Activated CD8-positive, alpha-beta memory T cell treated with anti-CD3 and anti-CD28 coated beads for 4 hours (primary cell): ENCODE data around the gene CAMSAP3.
A peak's percentile ranks its signal among the peaks of the same experiment; 100 is the strongest.

Experiments
- DNase-seq, 2 donors: peaks; one replicate each; pipeline ENCODE4 v3.0.0-alpha.2; 2020; ENCODE audit warnings: low read depth in 2 of 2

CAMSAP3 gene

DNA sequence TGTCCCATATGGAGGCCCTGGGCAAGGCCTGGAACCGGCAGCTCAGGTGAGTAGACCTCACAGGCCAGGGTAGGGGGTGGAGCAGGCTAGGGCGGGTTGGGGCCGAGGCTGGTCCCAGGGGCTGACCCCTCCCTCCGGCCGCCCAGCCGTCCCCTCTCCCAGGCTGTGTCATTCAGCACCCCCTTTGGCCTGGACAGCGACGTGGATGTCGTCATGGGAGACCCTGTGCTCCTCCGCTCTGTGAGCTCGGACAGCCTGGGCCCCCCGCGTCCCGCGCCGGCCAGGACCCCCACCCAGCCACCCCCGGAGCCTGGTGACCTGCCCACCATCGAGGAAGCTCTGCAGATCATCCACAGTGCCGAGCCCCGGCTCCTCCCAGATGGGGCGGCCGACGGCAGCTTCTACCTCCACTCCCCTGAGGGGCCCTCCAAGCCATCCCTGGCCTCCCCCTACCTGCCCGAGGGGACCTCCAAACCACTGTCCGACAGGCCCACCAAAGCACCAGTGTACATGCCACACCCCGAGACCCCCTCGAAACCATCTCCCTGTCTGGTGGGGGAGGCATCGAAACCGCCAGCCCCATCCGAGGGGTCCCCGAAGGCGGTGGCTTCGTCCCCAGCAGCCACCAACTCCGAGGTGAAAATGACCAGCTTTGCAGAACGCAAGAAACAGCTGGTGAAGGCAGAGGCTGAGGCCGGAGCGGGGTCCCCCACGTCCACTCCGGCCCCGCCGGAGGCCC, 16.0 kb downstream of the CAMSAP3 start:
- DNase-seq = no peak

DNA sequence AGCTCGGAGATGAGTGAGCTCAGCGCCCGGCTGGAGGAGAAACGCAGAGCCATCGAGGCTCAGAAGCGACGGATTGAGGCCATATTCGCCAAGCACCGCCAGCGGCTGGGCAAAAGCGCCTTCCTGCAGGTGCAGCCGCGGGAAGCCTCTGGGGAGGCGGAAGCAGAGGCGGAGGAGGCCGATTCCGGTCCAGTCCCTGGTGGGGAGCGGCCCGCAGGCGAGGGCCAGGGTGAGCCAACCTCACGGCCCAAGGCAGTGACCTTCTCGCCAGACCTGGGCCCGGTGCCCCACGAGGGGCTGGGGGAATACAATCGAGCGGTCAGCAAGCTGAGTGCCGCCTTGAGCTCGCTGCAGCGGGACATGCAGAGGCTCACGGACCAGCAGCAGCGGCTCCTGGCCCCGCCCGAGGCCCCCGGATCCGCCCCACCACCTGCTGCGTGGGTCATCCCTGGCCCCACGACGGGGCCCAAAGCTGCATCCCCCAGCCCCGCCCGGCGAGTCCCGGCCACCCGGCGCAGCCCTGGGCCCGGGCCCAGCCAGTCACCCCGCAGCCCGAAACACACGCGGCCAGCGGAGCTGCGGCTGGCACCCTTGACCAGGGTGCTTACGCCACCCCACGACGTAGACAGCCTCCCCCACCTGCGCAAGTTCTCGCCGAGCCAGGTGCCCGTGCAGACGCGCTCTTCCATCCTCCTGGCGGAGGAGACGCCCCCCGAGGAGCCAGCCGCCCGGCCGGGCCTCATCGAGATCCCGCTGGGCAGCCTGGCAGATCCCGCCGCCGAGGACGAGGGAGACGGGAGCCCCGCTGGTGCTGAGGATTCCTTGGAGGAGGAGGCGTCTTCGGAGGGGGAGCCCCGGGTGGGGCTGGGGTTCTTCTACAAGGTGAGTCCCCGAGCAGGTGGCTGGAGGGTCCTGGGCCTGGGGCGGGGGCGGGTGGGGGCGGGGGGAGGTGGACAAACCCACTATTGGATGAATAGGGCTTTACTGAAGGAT, 16.9 kb downstream of the CAMSAP3 start:
- no peak for DNase-seq

DNA sequence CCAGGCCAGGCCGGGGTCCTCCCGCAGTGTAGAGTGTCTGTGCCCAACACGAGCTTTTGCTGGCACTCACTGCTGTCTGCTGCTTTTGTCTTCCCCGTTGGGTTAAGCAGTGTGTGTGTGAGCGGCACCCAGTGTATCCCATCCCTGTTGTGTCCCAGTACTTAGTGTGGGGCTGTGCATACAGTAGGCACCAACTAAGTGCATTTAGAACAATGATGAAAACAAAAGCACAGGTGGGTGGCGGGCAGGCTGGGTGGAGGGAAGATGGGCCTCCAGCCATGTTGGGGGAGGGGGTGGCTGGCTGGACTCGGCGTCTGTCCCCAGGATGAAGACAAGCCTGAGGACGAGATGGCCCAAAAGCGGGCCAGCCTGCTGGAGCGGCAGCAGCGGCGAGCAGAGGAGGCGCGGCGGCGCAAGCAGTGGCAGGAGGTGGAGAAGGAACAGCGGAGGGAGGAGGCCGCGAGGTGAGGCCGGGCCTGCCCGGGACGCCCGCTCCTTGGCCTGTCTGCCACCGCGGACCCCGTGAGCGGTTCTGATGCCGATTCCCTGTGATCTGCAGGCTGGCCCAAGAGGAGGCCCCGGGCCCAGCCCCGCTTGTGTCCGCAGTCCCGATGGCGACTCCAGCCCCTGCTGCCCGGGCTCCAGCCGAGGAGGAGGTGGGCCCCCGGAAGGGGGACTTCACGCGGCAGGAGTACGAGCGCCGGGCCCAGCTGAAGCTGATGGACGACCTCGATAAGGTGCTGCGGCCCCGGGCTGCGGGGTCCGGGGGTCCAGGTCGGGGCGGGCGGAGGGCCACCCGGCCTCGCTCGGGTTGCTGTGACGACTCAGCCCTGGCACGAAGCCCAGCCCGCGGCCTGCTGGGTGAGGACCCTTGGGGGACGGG, 19.4 kb downstream of the CAMSAP3 start:
- DNase-seq = no peak

DNA sequence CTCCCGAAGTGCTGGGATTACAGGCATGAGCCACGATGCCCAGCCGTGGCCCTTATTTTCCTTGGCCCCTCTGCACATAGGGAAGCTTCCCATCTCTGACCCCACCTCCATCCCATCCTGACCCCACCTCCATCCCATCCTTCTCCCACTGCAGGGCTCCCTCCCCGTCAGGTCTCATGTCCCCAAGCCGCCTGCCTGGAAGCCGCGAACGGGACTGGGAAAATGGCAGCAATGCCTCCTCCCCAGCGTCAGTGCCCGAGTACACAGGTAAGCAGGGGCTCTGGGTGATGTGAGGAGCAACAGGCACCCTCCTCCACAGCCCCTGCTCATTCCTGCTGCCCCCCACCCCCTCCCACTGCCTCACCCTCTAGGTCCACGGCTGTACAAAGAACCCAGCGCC, 21.5 kb downstream of the CAMSAP3 start:
- no peak for DNase-seq

DNA sequence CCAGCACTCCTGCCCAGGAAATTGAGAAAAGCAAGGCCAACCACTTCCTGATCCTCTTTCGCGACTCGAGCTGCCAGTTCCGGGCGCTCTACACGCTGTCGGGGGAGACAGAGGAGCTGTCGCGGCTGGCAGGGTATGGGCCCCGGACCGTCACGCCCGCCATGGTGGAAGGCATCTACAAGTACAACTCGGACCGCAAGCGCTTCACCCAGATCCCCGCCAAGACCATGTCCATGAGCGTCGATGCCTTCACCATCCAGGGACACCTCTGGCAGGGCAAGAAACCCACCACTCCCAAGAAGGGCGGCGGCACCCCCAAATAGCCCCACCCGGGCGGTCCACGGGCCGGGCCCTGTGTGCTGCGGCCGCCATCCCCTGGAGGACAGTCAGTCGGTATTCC, 22.1 kb downstream of the CAMSAP3 start:
- DNase-seq = no peak

DNA sequence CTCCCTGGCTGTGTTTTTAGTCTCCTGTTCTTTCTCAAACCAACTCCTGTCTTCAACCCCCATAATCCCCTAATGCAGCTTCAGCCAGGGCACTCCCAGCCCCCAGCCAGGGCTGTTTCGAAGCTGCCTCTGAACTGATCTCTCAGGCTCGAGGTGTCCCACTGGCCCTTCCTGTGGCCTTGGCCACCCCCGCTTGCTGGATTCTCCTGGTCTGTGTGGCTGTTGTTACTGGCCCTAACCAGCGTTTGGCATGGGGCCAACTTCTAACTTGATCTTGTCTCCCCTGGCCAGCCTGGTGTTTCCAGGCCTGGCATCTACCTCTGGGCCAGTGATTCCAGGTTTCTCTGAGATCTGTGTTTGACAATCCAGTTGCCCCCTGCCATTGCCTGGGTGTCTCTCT, 22.7 kb downstream of the CAMSAP3 start:
- DNase-seq = no peak

DNA sequence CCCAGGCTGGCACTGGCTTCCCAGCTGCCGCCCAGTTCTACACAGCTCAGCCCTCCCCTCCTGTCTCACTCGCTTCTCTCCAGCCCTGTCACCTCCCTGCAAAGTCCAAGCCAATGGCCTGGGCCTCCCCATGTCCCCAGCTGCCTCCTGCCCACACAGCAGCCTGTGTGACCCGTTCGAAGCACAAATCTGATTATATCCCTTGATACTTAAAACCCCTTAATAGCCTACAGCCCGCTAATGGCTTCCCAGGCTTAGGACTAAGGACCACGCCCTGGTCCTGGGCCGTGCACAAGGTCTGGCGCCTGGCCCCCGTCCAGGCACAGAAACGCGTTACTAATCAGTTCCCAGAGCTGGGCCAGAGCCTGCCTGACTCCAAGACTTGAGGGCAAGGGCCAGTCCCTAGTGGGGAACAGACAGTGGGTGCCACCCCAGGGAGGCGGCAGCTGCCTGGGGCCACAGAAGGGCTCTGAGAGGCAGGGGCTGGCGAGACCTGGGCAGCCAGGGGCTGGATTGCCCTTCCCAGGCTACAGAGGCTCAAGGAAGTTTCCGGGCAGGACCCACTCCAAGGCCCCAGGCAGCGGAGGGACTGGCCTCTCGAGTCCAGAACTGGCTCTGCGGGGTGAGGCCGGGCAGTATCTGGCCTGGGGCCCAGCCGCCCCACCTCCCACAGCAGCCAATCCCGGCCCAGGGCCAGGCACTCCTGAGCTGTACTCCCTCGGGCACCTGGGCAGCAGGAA, 23.3 kb downstream of the CAMSAP3 start:
- no peak for DNase-seq

DNA sequence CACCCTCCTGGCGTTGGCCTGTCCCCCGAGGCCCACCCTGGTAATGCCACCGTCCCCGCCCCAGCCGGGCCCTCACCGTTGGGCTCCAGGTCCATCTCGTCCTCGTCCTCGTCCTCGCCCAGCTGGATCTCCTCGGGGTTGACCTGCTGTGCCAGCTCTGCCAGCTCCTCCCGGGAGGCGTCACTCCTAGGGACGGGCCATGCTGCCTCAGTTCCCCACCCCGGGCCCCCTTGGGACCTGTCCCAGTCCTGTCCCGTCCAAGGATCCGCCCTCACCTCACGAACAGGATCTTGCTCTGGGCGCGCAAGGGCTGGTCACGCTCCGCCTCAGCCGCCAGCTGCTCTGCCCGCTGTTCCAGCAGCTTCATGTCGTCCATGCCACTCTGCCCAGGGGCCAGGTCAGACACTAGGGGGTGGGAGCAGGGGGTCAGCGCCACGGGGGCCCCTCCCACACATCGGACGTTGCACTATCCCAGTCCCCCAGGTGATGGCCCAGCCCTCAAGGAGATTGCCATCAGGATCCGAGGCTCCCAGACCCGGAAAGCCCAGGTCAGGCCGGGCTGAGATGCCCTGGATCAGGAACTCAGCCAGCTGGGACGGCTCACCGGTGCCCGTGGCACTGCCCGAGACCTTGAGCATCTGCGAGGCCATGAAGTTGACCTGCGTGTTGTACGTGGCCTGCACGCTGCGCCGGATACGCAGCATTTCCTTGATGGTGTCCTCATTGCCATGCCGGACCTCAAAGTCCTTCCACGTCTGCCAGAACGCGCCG, 24.2 kb downstream of the CAMSAP3 start:
- DNase-seq = no peak

DNA sequence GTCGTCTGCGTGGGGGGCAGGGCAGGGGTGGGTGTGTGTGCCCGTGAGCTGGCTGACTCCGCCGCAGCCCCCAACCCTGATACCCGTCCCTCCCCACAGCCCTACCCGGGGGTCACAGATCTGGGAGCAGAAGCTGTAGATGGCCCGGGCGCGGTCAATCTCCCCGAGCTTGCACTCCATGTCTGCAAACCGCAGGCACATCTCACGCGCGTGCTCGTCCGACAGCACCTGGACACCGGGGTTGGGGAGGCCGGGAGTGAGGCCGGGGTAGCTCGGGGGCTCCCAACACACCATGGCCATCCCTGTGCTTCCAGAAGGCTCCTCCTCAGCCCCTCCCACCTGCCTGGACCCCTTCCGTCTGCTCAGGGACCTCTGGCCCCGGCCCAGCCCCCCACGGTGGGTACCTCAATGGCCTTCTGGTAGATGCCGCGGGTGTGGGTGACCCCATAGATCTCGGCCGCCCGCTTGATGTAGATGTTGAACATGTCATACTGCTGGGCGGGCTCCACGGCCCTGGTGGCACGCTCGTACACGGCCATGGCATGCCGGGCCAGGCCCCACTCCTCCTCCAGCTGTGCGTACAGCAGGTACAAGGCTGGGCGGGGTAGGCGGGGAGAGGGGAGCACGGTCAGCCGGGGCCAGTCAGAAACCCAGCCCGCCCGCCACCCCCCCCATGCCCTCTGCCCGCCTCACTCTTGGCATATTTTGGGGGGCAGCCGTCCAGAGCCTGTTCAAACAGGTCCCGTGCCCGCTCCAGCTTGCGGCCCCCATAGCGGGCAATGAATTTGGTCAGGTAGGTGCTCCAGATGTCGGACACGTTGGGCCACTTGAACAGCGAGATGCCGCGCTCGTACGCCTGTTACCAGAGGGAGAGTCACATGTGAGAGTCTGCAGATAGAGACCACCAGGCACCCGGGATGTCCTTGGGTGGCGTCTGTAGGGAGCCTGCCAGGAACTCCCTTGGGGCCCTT, 25.1 kb downstream of the CAMSAP3 start:
- no peak for DNase-seq

DNA sequence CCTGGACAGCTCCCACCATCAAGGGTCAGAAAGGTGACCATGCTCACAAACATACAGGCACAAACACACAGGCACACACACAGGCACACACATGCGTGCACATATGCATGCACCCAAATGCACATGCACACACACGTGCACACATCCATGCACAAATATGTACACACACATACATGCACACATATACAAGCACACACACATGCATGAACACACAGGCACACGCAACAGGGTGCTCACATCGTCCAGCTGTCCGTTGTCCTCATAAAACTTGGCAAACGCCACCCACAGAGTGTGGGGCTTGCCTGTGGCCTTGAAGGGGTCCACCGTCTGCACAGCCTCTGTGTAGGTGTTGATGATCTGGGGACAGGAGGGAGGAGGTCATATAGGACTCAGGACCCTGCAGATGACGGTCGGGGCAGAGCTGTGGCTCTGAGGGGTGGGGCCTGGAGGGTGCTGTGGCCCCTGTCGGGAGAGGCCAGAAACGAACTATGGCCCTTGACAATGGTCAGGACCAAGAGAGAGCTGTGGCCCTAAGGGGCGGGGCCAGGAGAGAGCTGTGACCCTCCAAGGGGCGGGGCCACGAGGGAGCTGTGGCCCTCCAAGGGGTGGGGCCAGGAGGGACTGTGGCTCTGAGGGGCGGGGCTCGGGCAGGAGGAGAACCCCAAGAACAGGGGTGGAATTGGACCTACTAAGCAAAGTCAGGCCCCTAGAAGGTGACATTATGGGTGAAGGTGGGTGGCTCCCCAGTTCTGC, 27.4 kb downstream of the CAMSAP3 start:
- DNase-seq = no peak

DNA sequence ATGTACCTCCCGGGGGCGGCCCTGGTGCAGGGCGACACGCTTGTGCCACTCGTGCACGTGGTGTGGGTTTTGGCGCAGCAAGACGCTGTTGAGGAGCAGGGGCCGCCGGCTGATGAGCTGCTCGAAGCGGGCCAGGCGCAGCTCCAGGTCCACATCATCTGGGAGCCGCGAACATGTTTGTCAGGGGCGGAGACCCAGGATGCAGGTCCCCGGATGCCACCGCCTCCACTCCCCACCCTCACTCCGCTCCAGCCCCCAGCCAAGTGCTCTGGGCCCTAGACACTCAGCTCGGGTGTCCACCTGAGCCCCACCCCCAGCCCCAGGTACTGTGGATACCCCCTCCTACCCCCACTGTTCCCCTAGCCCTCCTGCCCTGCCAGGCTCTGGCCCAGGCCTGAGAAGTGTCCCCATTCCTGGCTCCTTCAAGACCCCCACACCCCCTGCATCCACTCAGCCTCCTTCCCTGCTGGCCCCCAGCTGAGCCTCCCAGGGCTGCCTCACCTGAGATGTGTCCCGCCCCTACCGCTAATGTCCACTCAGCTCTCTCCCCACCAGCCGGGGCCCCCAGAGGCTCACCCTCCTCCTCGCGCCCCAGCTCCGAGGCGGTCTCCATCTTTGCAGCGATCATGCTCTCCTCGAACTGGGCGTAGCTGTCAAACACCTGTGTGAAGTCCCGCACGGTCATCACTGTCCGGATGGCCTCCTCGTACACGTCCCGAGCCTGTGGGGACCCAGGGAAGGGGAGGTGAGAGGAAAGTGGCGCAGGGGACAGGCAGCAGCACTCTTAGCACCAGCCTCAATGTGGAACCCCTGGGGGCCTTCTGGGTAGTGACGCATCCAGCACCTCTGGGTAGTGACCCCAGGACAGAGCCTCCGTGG, 28.3 kb downstream of the CAMSAP3 start:
- no peak for DNase-seq

DNA sequence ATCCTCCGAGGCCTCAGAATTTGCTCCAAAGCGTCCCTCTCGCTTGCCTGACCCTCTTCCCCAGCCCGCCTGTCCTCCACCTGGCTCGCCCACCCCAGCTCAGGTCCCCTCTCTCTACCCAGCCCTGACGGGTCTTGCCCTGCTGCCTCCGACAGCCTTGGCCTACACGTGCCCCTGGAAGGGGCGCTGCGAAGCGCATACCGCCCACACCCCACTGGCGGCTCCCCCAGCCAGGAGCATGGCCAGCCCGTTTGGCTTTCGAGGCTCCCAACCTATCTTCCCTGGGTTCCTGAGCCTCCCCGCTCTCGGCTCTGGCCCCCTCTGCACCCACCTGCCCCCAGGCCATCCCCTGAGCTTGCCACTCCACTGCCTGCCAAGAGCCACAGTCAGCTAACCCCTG, 29.1 kb downstream of the CAMSAP3 start:
- DNase-seq = no peak

DNA sequence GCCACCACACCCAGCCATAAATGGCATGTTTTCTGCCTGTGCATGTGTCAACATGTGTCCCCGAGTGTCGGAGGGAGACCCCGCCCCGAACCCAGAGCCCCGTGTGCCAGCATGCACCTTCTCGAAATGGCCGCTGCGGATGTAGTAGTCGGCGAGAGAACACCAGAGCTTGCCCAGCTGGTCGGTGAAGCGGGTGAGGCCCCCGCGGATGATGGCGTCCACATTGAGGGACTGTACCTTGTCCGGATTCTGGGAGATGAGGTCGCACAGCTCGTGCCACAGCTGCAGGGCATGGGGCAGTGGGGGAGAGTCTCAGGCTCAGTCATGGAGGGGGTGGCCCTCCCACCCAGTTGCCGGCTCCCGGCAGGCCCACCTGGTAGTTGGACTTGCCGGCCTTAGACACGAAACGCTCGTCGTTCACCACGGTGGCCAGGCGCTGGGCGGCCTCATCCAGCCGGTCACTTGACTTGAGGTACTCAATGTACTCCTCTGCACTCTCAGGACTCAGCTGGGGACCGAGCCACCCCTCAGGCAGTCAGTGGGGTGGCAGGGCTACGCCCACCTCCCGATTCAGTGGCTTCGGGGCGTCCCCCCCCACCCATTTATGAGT, 30.2 kb downstream of the CAMSAP3 start:
- DNase-seq = no peak

DNA sequence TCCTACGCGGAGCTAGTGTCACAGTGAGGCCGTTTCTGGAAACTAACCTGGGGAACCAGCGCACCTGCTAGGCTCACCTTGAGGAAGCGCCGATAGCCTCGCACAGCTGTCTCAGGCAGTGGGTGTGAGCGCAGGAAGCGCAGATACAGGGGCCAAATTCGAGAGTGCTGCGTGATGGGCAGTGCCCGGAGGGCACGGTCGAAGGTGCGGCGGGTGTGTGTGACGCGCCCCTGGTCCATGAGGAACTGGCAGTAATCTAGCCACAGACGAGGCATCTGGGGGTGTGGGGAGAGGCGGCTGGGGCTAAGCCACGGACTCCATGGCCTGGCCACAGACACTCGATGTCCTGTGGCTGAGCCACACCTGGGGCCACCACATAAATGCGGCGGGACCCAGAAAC, 31.5 kb downstream of the CAMSAP3 start:
- no peak for DNase-seq

DNA sequence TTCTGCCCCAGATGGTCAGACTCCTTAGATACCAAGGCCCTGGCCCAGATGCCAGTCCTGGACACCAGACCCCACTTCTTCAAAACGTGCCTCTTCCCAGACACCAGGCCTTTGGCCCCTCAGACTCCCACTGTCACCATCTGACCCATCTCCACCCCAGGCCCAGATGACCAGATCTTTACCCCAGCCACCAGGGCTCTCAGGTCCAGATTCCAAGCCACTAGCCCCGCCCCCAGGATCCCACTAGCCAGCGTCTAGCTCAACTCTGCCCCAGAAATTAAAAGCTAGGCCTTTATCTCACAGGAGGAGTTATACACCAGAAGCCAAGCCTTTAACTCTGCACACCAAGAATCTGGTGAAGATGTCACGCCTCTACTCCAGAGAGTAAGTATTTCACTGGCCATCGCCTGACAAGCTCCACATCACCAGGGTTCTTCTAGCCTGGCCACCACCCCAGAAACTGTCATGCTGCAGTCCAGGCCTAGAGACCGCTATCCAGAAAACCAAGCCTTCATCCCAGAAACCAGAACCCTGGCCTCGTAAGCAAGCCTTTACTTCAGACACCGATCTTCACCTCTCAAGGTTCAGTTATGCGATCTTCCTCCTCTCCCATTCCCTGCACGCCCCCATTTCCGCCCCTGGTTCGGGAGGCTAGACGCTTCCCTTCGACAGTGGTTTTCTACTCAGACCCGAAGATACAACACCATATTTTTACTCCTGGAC, 33.1 kb downstream of the CAMSAP3 start:
- DNase-seq = no peak

DNA sequence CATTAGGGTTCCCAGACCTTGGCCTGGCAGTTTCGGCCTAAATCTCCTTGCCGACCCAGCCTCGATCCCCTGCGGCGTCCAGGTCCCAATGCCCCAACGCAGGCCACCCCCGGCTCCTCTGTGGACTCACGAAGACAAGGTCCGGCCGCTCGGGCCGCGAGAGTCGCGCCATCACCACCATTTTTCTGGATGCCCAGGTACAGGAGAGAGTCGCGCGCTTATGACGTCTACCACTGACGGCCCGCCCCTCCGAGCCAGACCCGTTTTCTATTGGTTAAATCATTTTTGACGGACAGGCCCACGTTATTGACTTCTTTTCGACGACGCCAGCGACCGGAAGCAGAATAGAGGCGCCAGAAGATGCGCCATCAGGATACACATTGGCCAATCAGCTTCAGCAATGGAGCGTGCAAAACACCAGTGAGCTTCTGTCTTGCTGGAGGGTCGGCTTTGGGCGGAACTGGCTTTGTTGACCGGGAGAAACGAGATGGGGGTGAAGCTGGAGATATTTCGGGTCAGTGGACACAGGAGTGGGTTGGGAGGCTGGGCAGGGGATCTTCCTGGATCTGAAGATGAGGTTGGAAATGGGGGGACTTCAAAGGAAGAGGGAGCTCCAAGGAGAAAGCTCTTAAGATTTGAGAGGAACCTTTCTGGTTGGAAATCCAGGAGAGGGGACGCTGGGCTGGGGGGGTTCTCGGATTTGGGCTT, 33.8 kb downstream of the CAMSAP3 start, which contains the start of the genes PET100 and XAB2:
TSS of gene PET100 (plus strand) at position 447 of the 708 bp plus-strand sequence. CDS start at position 488, 41 bp downstream.
TSS of gene XAB2 (minus strand) at position 199 of the 708 bp plus-strand sequence. CDS start at position 181, 18 bp downstream.
- DNase-seq = peak; percentile 86 to 90
